WTC11 (cell line): ENCODE results near the gene FRS2. TPM values are rescaled to one million over a fixed set of nuclear protein-coding genes. Genes with fewer than 3 reads are reported as not detected.

Experiments
- ATAC-seq: fragments of 200-7000 bp; cut with Tn5 transposase; 2 replicates; pipeline ENCODE4 v1.10.0; 2021; ENCODE audit warnings: mild to moderate bottlenecking, moderate library complexity
- CTCF ChIA-PET: fragments of 300-600 bp; sonication (Branson Sonifier 250); formaldehyde crosslinking; loops from one replicate; lab custom pipeline; 2021; ENCODE audit warnings: antibody characterized with exemption; lab: Charles Lee
- POLR2A ChIA-PET: fragments of 350-600 bp; sonication (Branson Sonifier 250); formaldehyde crosslinking; loops from one replicate; lab custom pipeline; 2021; ENCODE audit warnings: antibody characterized with exemption; lab: Charles Lee
- DNase-seq: peaks from one replicate; pipeline ENCODE4 v3.0.0; 2021; ENCODE audit warnings: low spot score
- H3K27ac Mint-ChIP-seq: 2 replicates; pipeline ENCODE4 v1.8.0; 2021; ENCODE audit warnings: mixed read lengths
- H3K27me3 Mint-ChIP-seq: 2 replicates; pipeline ENCODE4 v1.8.0; 2021; ENCODE audit warnings: low read depth, mild to moderate bottlenecking, moderate library complexity, mixed read lengths
- H3K36me3 Mint-ChIP-seq: 2 replicates; pipeline ENCODE4 v1.8.0; 2021; ENCODE audit warnings: mixed read lengths
- H3K4me1 Mint-ChIP-seq: 2 replicates; pipeline ENCODE4 v1.8.0; 2022; ENCODE audit warnings: mixed read lengths
- H3K4me3 Mint-ChIP-seq: 2 replicates; pipeline ENCODE4 v1.8.0; 2021; ENCODE audit warnings: mild to moderate bottlenecking, moderate library complexity, mixed read lengths
- H3K9me3 Mint-ChIP-seq: 2 replicates; pipeline ENCODE4 v1.8.0; 2021; ENCODE audit warnings: mixed read lengths
- EMX1 ChIP-seq: fragments of 250-450 bp; sonication (Bioruptor Pico); IDR thresholded peaks from 2 replicates; pipeline ENCODE4 v1.8.0; 2021; ENCODE audit warnings: mild to moderate bottlenecking
- ETV6 ChIP-seq: sonication (generic); formaldehyde crosslinking; IDR thresholded peaks from 2 replicates; pipeline ENCODE4 v1.8.1; 2022; ENCODE audit warnings: mild to moderate bottlenecking, missing genetic modification reagents
- FOXJ3 ChIP-seq: sonication (generic); formaldehyde crosslinking; IDR thresholded peaks from 2 replicates; pipeline ENCODE4 v1.9.0; 2021; ENCODE audit warnings: missing genetic modification reagents, mild to moderate bottlenecking, borderline replicate concordance
- FOXK1 ChIP-seq: sonication (generic); formaldehyde crosslinking; IDR thresholded peaks from 2 replicates; pipeline ENCODE4 v1.8.0; 2022; ENCODE audit warnings: mild to moderate bottlenecking, moderate library complexity, missing genetic modification reagents
- GABPB1 ChIP-seq: sonication (generic); formaldehyde crosslinking; IDR thresholded peaks from 2 replicates; pipeline ENCODE4 v1.8.1; 2023; ENCODE audit warnings: mild to moderate bottlenecking, missing genetic modification reagents
- JUN ChIP-seq: sonication (generic); formaldehyde crosslinking; IDR thresholded peaks from 2 replicates; pipeline ENCODE4 v1.8.0; 2023; ENCODE audit warnings: mild to moderate bottlenecking, missing genetic modification reagents
- MYBL2 ChIP-seq: sonication (generic); formaldehyde crosslinking; IDR thresholded peaks from 2 replicates; pipeline ENCODE4 v1.8.1; 2023; ENCODE audit warnings: mild to moderate bottlenecking, moderate library complexity, missing genetic modification reagents
- NFYB ChIP-seq: sonication (generic); formaldehyde crosslinking; conservative IDR thresholded peaks from 2 replicates; pipeline ENCODE4 v1.8.0; 2022; ENCODE audit warnings: low read depth, missing genetic modification reagents
- NR1H2 ChIP-seq: sonication (generic); formaldehyde crosslinking; IDR thresholded peaks from 2 replicates; pipeline ENCODE4 v1.9.0; 2021; ENCODE audit warnings: mild to moderate bottlenecking, moderate library complexity, missing genetic modification reagents
- NR3C1 ChIP-seq: sonication (generic); formaldehyde crosslinking; conservative IDR thresholded peaks from 2 replicates; pipeline ENCODE4 v1.8.1; 2023; ENCODE audit warnings: low read depth, mild to moderate bottlenecking, missing genetic modification reagents
- SMAD3 ChIP-seq: sonication (generic); formaldehyde crosslinking; IDR thresholded peaks from 2 replicates; pipeline ENCODE4 v1.8.0; 2022; ENCODE audit warnings: missing genetic modification reagents, mild to moderate bottlenecking, borderline replicate concordance
- SMAD4 ChIP-seq: sonication (generic); formaldehyde crosslinking; IDR thresholded peaks from 2 replicates; pipeline ENCODE4 v1.8.0; 2022; ENCODE audit warnings: mild to moderate bottlenecking, missing genetic modification reagents
- SOX15 ChIP-seq: fragments of 250-450 bp; sonication (Bioruptor Pico); IDR thresholded peaks from 2 replicates; pipeline ENCODE4 v1.9.0; 2021; ENCODE audit warnings: mild to moderate bottlenecking
- ZBTB21 ChIP-seq: sonication (generic); formaldehyde crosslinking; IDR thresholded peaks from 2 replicates; pipeline ENCODE4 v1.8.1; 2023; ENCODE audit warnings: mild to moderate bottlenecking, missing genetic modification reagents, borderline replicate concordance
- total RNA-seq: library from RNA; stranded (reverse); gene quantifications from 3 replicates; pipeline ENCODE4 v1.2.3, GENCODE V29; 2021
- TF ChIP-seq, protein P1 (sequence below): sonication (generic); formaldehyde crosslinking; IDR thresholded peaks from 2 replicates; pipeline ENCODE4 v1.8.0; 2022; ENCODE audit warnings: missing genetic modification reagents
- TF ChIP-seq, protein P2 (sequence below): sonication (generic); formaldehyde crosslinking; IDR thresholded peaks from 2 replicates; pipeline ENCODE4 v1.8.1; 2023; ENCODE audit warnings: mild to moderate bottlenecking, missing genetic modification reagents, borderline replicate concordance
- TF ChIP-seq, protein P3 (sequence below): sonication (generic); formaldehyde crosslinking; IDR thresholded peaks from 2 replicates; pipeline ENCODE4 v1.8.1; 2023; ENCODE audit warnings: mild to moderate bottlenecking, moderate library complexity, missing genetic modification reagents
- TF ChIP-seq, protein P4 (sequence below): fragments of 250-450 bp; sonication (Bioruptor Pico); IDR thresholded peaks from 2 replicates; pipeline ENCODE4 v2.1.2; 2022; ENCODE audit warnings: mild to moderate bottlenecking, moderate library complexity
- TF ChIP-seq, protein P5 (sequence below): sonication (generic); formaldehyde crosslinking; conservative IDR thresholded peaks from 2 replicates; pipeline ENCODE4 v1.8.1; 2022; ENCODE audit warnings: mild to moderate bottlenecking, missing genetic modification reagents

Gene FRS2
- total RNA-seq, 1 experiment from 2014 or later = 26.1 TPM

DNA sequence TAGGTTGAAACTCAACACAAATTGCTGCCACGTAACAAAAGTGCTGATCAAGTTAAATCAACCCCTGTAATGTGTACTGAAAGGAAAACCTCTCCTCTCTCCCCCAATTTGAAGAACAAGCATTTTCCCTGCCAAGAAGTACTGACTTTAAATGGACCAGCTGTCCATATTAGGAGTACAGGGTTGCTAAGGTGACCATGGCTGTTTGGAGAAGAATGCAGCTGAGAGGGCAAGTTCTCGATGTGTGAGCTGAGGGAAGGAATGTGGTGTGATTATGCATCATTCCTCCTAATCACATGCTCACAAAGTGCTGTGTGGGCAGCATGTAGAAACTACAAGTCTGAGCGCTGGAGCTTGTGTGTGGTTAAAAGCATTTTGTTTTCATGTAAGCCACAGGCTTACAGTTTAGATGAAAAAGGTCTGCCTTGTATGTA lies 64.2 kb downstream of the FRS2 start:
- peak; percentile 99 for ATAC-seq
- no peak for TF ChIP-seq NR3C1 (CRISPR knock-in tag)
- TF ChIP-seq, protein P1, sequence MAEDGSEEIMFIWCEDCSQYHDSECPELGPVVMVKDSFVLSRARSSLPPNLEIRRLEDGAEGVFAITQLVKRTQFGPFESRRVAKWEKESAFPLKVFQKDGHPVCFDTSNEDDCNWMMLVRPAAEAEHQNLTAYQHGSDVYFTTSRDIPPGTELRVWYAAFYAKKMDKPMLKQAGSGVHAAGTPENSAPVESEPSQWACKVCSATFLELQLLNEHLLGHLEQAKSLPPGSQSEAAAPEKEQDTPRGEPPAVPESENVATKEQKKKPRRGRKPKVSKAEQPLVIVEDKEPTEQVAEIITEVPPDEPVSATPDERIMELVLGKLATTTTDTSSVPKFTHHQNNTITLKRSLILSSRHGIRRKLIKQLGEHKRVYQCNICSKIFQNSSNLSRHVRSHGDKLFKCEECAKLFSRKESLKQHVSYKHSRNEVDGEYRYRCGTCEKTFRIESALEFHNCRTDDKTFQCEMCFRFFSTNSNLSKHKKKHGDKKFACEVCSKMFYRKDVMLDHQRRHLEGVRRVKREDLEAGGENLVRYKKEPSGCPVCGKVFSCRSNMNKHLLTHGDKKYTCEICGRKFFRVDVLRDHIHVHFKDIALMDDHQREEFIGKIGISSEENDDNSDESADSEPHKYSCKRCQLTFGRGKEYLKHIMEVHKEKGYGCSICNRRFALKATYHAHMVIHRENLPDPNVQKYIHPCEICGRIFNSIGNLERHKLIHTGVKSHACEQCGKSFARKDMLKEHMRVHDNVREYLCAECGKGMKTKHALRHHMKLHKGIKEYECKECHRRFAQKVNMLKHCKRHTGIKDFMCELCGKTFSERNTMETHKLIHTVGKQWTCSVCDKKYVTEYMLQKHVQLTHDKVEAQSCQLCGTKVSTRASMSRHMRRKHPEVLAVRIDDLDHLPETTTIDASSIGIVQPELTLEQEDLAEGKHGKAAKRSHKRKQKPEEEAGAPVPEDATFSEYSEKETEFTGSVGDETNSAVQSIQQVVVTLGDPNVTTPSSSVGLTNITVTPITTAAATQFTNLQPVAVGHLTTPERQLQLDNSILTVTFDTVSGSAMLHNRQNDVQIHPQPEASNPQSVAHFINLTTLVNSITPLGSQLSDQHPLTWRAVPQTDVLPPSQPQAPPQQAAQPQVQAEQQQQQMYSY (CRISPR knock-in tag) = no peak
- TF ChIP-seq SMAD3 (CRISPR knock-in tag) = no peak
- peaks cover 24% of the 10 kb centered on the region for H3K4me1 Mint-ChIP-seq
- no peaks in the 10 kb centered on the region for H3K27me3 Mint-ChIP-seq
- no peaks in the 10 kb centered on the region for H3K9me3 Mint-ChIP-seq
- H3K27ac Mint-ChIP-seq = peak overlapping the region; percentile 98
- H3K36me3 Mint-ChIP-seq = 0 out of 2 replicates have a peak, but pooled peaks cover 3% of the 10 kb centered on the region
- H3K4me3 Mint-ChIP-seq = no peak overlapping the region
- POLR2A ChIA-PET = interaction anchor here (1.2 kb wide), 1 partner anchor 64 kb away, joined by 5 read pairs; the partner anchor contains the start of gene FRS2
- peak; percentile 40 for DNase-seq
- CTCF ChIA-PET = interaction anchor here (0.5 to 1.2 kb wide), 3 partner anchors 32 to 292 kb away, joined by 3 to 5 read pairs (median 3); no protein-coding TSS in a partner anchor

DNA sequence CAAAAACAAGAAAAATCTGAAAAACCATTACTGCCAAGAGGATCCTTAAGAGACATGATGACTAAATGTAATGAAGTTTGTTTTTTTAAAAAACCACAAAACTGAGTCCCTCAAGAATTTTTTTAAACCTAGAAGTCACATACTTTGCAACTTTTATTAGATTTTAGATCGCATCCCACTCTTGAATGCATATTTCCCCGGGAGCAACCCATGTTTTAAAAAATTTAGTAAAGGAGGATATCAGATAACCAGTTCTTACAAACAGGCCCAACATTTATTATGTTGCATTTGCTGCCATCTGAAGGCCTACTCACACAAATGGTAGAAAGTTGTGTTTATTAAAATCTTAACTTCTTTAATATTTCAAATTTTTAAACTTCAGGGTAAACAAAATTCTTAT lies 70.8 kb downstream of the FRS2 start:
- TF ChIP-seq, protein P2, sequence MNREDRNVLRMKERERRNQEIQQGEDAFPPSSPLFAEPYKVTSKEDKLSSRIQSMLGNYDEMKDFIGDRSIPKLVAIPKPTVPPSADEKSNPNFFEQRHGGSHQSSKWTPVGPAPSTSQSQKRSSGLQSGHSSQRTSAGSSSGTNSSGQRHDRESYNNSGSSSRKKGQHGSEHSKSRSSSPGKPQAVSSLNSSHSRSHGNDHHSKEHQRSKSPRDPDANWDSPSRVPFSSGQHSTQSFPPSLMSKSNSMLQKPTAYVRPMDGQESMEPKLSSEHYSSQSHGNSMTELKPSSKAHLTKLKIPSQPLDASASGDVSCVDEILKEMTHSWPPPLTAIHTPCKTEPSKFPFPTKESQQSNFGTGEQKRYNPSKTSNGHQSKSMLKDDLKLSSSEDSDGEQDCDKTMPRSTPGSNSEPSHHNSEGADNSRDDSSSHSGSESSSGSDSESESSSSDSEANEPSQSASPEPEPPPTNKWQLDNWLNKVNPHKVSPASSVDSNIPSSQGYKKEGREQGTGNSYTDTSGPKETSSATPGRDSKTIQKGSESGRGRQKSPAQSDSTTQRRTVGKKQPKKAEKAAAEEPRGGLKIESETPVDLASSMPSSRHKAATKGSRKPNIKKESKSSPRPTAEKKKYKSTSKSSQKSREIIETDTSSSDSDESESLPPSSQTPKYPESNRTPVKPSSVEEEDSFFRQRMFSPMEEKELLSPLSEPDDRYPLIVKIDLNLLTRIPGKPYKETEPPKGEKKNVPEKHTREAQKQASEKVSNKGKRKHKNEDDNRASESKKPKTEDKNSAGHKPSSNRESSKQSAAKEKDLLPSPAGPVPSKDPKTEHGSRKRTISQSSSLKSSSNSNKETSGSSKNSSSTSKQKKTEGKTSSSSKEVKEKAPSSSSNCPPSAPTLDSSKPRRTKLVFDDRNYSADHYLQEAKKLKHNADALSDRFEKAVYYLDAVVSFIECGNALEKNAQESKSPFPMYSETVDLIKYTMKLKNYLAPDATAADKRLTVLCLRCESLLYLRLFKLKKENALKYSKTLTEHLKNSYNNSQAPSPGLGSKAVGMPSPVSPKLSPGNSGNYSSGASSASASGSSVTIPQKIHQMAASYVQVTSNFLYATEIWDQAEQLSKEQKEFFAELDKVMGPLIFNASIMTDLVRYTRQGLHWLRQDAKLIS (CRISPR knock-in tag) = no peak
- TF ChIP-seq SOX15 (CRISPR knock-in tag) = no peak
- no peak for TF ChIP-seq NR3C1 (CRISPR knock-in tag)
- TF ChIP-seq EMX1 (CRISPR knock-in tag) = no peak
- POLR2A ChIA-PET = no interaction called here
- Mint-ChIP-seq H3K27me3 (no peaks in the 10 kb centered on the region), H3K9me3 (peaks cover 15% of the 10 kb centered on the region), H3K27ac (no peak overlapping the region), H3K4me1 (0 out of 2 replicates have a peak, but pooled peaks cover 7% of the 10 kb centered on the region), H3K36me3 (peaks cover 17% of the 10 kb centered on the region), H3K4me3 (no peak overlapping the region)
- CTCF ChIA-PET = no interaction called here
- ATAC-seq (no peak), DNase-seq (no peak)

DNA sequence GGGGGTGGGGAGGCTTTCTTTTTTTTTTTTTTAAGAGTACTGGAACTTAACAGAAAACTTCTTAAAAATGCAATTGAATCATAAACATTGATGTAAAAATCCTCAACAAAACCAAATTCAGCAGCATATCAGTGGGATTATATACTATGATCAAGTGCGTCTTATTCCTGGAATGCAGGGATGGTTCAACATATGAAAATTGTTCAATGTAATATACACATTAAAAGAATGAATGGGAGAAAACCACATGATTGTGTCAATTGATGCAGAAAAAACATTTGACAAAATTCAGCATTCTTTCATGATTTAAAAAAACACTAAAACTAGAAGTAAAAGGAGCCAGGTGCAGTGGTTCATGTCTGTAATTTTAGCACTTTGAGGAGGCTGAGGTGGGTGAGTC lies 73.9 kb downstream of the FRS2 start:
- H3K4me1 Mint-ChIP-seq = peaks cover 5% of the 10 kb centered on the region
- no peaks in the 10 kb centered on the region for H3K27me3 Mint-ChIP-seq
- DNase-seq (no peak), ATAC-seq (no peak)
- TF ChIP-seq FOXK1 (CRISPR knock-in tag) = no peak
- TF ChIP-seq ETV6 (CRISPR knock-in tag) = no peak
- TF ChIP-seq, protein P3, sequence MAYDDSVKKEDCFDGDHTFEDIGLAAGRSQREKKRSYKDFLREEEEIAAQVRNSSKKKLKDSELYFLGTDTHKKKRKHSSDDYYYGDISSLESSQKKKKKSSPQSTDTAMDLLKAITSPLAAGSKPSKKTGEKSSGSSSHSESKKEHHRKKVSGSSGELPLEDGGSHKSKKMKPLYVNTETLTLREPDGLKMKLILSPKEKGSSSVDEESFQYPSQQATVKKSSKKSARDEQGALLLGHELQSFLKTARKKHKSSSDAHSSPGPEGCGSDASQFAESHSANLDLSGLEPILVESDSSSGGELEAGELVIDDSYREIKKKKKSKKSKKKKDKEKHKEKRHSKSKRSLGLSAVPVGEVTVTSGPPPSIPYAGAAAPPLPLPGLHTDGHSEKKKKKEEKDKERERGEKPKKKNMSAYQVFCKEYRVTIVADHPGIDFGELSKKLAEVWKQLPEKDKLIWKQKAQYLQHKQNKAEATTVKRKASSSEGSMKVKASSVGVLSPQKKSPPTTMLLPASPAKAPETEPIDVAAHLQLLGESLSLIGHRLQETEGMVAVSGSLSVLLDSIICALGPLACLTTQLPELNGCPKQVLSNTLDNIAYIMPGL = no peak
- TF ChIP-seq, protein P4, sequence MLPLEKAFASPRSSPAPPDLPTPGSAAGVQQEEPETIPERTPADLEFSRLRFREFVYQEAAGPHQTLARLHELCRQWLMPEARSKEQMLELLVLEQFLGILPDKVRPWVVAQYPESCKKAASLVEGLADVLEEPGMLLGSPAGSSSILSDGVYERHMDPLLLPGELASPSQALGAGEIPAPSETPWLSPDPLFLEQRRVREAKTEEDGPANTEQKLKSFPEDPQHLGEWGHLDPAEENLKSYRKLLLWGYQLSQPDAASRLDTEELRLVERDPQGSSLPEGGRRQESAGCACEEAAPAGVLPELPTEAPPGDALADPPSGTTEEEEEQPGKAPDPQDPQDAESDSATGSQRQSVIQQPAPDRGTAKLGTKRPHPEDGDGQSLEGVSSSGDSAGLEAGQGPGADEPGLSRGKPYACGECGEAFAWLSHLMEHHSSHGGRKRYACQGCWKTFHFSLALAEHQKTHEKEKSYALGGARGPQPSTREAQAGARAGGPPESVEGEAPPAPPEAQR (CRISPR knock-in tag) = no peak
- TF ChIP-seq NFYB (CRISPR knock-in tag) = no peak
- TF ChIP-seq, protein P5, sequence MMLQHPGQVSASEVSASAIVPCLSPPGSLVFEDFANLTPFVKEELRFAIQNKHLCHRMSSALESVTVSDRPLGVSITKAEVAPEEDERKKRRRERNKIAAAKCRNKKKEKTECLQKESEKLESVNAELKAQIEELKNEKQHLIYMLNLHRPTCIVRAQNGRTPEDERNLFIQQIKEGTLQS (CRISPR knock-in tag) = no peak
- TF ChIP-seq FOXJ3 (CRISPR knock-in tag) = no peak
- no peak for TF ChIP-seq SOX15 (CRISPR knock-in tag)
- no peak for TF ChIP-seq MYBL2 (CRISPR knock-in tag)
- TF ChIP-seq JUN (CRISPR knock-in tag) = no peak
- TF ChIP-seq NR1H2 = no peak
- TF ChIP-seq SMAD3 (CRISPR knock-in tag) = no peak
- no peak for TF ChIP-seq ZBTB21 (CRISPR knock-in tag)
- no peak for TF ChIP-seq EMX1 (CRISPR knock-in tag)
- TF ChIP-seq SMAD4 (CRISPR knock-in tag) = no peak
- TF ChIP-seq GABPB1 (CRISPR knock-in tag) = no peak
- no peak overlapping the region for H3K4me3 Mint-ChIP-seq
- ChIA-PET POLR2A (no interaction called here), CTCF (no interaction called here)
- H3K27ac Mint-ChIP-seq = no peak overlapping the region
- H3K36me3 Mint-ChIP-seq = peaks cover 17% of the 10 kb centered on the region
- peaks cover 15% of the 10 kb centered on the region for H3K9me3 Mint-ChIP-seq
